Cardiac septum (tissue), 1 donor: ENCODE results near the gene NANOS3. TPM values are rescaled to one million over a fixed set of nuclear protein-coding genes. Genes with fewer than 3 reads are reported as not detected.

Experiments used
- DNase-seq: peaks from one replicate; pipeline ENCODE4 v3.0.0-alpha.2; 2020; ENCODE audit warnings: low spot score
- intact Hi-C: fragments of 100-400 bp; cut with DNase I; formaldehyde crosslinking; loops from one replicate; pipeline ENCODE4 v1.14.0; 2022
- total RNA-seq: library from RNA; stranded (reverse); fragmentation: NEBNext Ultra II Directional; extraction: Animal tissue kit (Norgen Biotek cat#: 25700); gene quantifications from one replicate; pipeline ENCODE4 v1.2.1, GENCODE V29; 2021
- donor health status: DM: no; HTN: no; CAD: no.

Gene NANOS3
- total RNA-seq, 1 donor from 2014 or later = 0.78 TPM

DNA sequence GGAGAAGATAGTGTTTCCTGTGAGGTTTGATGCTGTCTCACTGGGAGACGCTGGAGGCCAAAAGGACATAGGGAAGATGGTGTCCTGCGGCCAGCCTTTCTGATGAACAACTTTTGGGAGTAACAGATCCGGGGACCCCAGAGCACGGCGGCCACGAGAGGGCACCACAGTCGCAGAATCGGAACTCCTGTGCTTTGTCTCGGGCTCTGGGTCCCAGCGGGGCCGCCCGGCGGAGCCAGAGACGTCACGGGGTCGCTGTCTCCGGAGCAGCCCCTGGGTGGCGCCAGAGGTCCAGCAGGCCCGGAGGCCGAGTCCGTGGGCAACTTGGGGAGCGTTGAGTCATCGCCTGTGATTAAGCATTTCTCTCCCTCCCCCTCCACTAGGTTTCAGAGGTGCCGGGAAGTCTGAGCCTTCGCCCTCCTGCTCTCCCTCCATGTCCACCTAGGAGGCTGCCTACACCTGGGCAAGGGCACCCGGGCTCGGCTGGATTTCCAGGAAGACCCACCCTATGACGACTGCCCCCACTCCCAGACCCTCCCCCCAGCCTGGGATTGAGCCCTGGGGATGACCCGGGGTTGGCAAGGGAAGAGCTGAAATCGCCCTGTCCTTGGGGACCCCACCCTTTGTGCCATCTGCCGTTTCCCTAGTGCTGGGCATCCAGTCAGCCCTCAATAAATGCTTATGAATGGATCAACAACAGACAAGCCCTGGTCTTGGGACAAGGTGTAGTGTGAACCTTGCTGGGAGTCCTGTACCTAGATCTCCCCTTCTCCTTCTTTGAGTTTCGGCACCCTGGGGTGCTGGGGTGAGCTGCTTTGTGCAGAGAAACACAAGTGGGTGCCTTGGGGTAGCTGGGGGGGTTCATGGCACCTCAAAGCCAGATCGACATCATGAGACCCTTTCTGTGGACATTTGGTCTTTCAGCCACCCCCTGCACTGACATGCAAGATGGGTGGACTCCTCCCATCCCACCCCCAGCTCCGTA, 3.4 kb downstream of the NANOS3 start:
- intact Hi-C loops = loop anchor here (1.0 to 10.0 kb wide), 3 partner anchors 164 to 467 kb away; partner anchors contain the start of gene MISP3
- DNase-seq = peak; percentile 99

DNA sequence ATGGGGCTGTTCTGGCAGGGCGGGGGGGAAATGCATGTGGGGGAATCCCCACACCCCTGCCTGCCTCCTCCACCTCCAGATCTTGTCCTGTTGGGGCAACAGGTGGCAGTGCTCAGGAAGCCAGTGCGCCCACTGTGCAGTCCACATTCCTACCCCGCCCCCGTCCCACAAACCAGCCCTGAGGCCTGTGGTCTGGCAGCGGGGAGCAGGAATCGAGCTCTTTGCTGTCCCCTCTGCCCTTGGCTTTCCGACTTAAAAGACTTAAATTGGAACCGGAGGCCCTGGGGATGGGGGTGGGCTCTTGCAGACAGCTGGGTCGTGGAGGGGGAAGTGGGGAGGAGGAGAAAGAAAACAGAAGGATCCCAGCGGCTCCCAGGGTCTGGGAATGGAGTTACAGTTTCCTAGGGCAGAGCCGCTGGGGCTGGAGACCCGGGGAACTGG, 4.3 kb downstream of the NANOS3 start:
- DNase-seq = no peak
- intact Hi-C loops = loop anchor here (5.0 to 10.0 kb wide), 2 partner anchors 164 to 466 kb away; no protein-coding TSS in a partner anchor

- no peak for DNase-seq
- intact Hi-C loops = loop anchor here (5.0 to 10.0 kb wide), 2 partner anchors 163 to 465 kb away; no protein-coding TSS in a partner anchor
Observed at GRCh38 chr19:13881692-13882418, 4.9 kb downstream of the NANOS3 start.

GRCh38 chr19:13882419-13882795, 5.5 kb downstream of the NANOS3 start:
- intact Hi-C loops = loop anchor here (5.0 to 10.0 kb wide), 2 partner anchors 162 to 465 kb away; no protein-coding TSS in a partner anchor
- DNase-seq = no peak

GRCh38 chr19:13882836-13883235, 5.9 kb downstream of the NANOS3 start:
- intact Hi-C loops = loop anchor here (5.0 to 10.0 kb wide), 2 partner anchors 162 to 464 kb away; no protein-coding TSS in a partner anchor
- DNase-seq = no peak

- DNase-seq = no peak
- intact Hi-C loops = loop anchor here (5.0 to 10.0 kb wide), 2 partner anchors 161 to 464 kb away; no protein-coding TSS in a partner anchor
Observed at GRCh38 chr19:13883516-13884064, 6.7 kb downstream of the NANOS3 start.

- DNase-seq = no peak
- intact Hi-C loops = loop anchor here (5.0 to 10.0 kb wide), 2 partner anchors 160 to 462 kb away; no protein-coding TSS in a partner anchor
Observed at GRCh38 chr19:13884726-13885591, 8.0 kb downstream of the NANOS3 start.

GRCh38 chr19:13885826-13886365, 9.0 kb downstream of the NANOS3 start:
- DNase-seq = no peak
- intact Hi-C loops = loop anchor here (10.0 kb wide), 1 partner anchor 159 kb away; no protein-coding TSS in a partner anchor

DNA sequence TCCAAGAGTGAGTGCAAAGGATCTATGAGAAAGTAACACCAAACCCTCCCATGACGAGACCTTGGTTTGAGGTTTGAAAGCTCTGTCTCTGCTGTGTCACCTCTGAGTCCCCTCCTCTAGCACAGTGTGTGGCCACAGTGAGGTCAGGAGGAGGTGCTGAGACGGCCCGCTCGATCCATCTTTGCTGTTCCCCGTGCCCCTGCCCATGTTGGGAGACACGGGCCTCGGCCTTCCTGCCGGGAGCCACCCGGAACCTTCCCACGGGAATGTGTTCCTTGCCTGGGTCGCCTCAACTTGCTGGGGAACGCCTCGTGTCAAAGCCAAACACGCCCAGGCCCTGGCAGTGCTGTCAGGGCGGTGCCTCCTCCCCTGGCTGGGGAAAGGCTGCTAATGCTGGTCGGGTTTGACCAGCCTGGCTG, 10.1 kb downstream of the NANOS3 start:
- DNase-seq = no peak
- intact Hi-C loops = loop anchor here (10.0 kb wide), 1 partner anchor 158 kb away; no protein-coding TSS in a partner anchor

DNA sequence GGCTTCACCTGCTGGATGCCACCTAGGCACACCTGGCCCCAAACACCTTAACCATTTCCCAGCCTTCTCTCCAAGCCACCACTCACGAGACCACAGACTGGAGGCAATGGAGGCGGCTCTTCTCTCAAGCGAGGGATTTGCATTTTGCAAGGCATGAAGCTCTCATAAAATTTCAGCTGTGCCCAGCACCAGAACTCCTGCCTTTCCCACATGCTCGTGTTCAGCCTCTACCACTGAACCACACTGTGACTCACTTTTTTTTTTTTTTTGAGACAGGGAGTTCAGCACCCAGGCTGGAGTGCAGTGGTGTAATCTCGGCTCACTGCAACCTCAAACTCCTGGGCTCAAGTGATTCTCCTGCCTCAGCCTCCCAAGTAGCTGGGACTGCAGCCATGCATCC, 10.6 kb downstream of the NANOS3 start:
- intact Hi-C loops = loop anchor here (10.0 kb wide), 1 partner anchor 157 kb away; no protein-coding TSS in a partner anchor
- no peak for DNase-seq

DNA sequence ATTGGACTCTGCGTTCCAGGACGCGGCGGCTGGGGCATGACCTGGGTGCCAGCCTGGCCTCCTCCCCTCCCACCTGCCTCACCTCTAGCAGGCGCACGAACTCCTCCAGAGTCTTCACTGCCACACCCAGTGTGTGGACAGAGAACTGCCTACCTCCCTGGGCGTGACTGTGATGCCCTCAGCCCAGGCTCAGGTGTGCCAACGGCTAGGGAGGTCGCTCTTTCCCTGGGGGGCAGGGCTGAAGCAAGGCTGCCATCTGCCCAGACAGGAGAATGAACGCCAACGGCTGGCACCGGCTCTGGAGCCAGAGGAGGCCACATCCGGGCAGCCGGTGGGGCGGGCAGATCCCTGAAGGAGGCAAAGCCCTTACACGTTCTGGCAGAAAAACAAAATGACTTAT, 11.3 kb downstream of the NANOS3 start:
- intact Hi-C loops = loop anchor here (10.0 kb wide), 1 partner anchor 157 kb away; no protein-coding TSS in a partner anchor
- DNase-seq = no peak

DNA sequence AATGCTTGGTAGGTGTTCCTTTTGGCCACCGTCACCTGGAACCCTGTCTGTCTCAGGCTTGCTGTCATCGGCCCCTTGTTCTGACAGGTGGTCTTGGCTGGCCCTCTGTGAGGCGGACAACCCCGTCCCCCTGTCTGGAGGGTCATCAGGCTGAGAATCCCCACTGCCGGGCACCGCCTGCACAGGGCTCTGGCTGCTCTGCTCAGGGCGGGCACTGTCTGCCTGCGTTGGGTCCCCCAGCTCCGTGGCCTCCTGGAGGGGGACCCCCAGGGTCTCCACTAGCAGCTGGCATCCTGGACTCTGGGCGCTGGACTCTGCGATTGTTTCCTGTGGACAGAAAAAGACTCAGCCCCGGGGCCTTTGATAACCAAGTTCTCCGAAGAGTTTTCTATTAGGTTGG, 13.2 kb downstream of the NANOS3 start:
- DNase-seq = no peak
- intact Hi-C loops = no loop called here

- intact Hi-C loops = no loop called here
- DNase-seq = no peak
Observed at GRCh38 chr19:13892870-13893269, 15.9 kb downstream of the NANOS3 start.

- intact Hi-C loops = no loop called here
- DNase-seq = no peak
Observed at GRCh38 chr19:13894552-13894951, 17.6 kb downstream of the NANOS3 start.

DNA sequence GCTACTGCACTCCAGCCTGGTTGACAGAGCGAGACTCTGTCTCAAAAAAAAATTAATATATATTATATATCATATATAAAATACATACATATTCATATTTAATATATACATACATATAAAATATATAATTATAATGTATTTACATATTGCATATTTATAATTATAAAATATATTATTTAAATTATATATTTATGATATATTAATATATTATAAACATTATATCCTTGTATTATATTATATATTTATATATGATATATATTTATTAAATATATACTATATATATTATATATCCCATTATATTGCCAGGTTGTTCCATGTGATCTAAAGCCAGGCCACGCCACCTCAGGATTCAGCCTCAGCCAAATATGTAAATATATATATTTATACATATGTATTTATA, 19.3 kb downstream of the NANOS3 start:
- DNase-seq = no peak
- intact Hi-C loops = no loop called here

DNA sequence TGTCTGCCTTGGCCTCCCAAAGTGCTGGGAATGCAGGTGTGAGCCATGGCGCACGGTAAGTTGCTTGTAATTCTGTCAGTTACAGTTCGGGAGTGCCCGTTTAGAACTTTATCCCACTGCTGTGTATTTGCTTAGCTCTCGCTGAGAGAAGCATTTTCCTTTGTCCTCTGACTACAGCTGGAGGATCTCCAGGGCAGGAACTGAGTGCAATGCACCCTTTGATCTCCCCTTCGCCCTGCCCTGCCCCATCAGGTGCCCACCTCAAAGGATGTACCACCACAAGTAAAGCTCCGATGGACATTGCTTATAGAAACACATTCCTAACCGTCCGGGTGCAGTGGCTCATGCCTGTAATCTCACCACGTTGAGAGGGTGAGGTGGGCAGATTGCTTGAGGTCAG, 22.5 kb downstream of the NANOS3 start:
- no peak for DNase-seq

GRCh38 chr19:13899912-13900584, 23.1 kb downstream of the NANOS3 start:
- intact Hi-C loops = no loop called here
- no peak for DNase-seq

More for the DNA sequence above, 22.5 kb downstream of the NANOS3 start:
- intact Hi-C loops = no loop called here
